ENCODE data around the gene MUC6. TPM values are rescaled to one million over a fixed set of nuclear protein-coding genes. Genes with fewer than 3 reads are reported as not detected.

Gene MUC6
- total and polyA plus RNA-seq, 5 experiments from 2014 or later: not detected

GRCh38 chr11:971092-971690 lies 65.3 kb downstream of the MUC6 start:
- no peak for ATAC-seq
- POLR2A ChIA-PET: no interaction called here
- H3K4me3 Mint-ChIP-seq: peak overlapping the region in 7 of 10 donors; percentile 29 to 73 (median 58)
- no peak for DNase-seq
- H3K4me1 Mint-ChIP-seq: peaks cover 33 to 57% (median 47%) of the 10 kb centered on the region in 4 donors
- no peaks in the 10 kb centered on the region for H3K27me3 Mint-ChIP-seq
- peaks cover 0 to 41% (median 5%) of the 10 kb centered on the region in 3 donors for H3K36me3 Mint-ChIP-seq
- peak overlapping the region in 9 of 10 donors; percentile 50 to 93 (median 81) for H3K27ac Mint-ChIP-seq
- no peaks in the 10 kb centered on the region for H3K9me3 Mint-ChIP-seq

GRCh38 chr11:970319-970871 lies 66.1 kb downstream of the MUC6 start:
- H3K4me3 Mint-ChIP-seq: peak overlapping the region; percentile 12 to 73 (median 48)
- ATAC-seq (peak; percentile 33 to 86), DNase-seq (peak in 5 of 10 donors; percentile 9 to 34 (median 26))
- no peaks in the 10 kb centered on the region for H3K9me3 Mint-ChIP-seq
- no peaks in the 10 kb centered on the region for H3K27me3 Mint-ChIP-seq
- H3K4me1 Mint-ChIP-seq: peaks cover 29 to 58% (median 47%) of the 10 kb centered on the region in 4 donors
- POLR2A ChIA-PET: no interaction called here
- peaks cover 0 to 37% (median 5%) of the 10 kb centered on the region in 3 donors for H3K36me3 Mint-ChIP-seq
- peak overlapping the region; percentile 45 to 93 (median 81) for H3K27ac Mint-ChIP-seq

GRCh38 chr11:969651-970205 lies 66.8 kb downstream of the MUC6 start:
- H3K36me3 Mint-ChIP-seq: peaks cover 0 to 37% (median 2%) of the 10 kb centered on the region in 3 donors
- H3K27ac Mint-ChIP-seq: peak overlapping the region; percentile 32 to 93 (median 67)
- no peak for DNase-seq
- H3K4me3 Mint-ChIP-seq: peak overlapping the region; percentile 12 to 73 (median 48)
- POLR2A ChIA-PET: no interaction called here
- peak in 1 of 2 donors; percentile 14 for ATAC-seq
- H3K27me3 Mint-ChIP-seq: no peaks in the 10 kb centered on the region
- peaks cover 30 to 57% (median 50%) of the 10 kb centered on the region in 4 donors for H3K4me1 Mint-ChIP-seq
- no peaks in the 10 kb centered on the region for H3K9me3 Mint-ChIP-seq

GRCh38 chr11:968822-969221 lies 67.7 kb downstream of the MUC6 start:
- POLR2A ChIA-PET: no interaction called here
- H3K9me3 Mint-ChIP-seq: no peaks in the 10 kb centered on the region
- no peak for DNase-seq
- peak overlapping the region in 2 of 10 donors; percentile 13 to 15 for H3K4me3 Mint-ChIP-seq
- no peak for ATAC-seq
- H3K27me3 Mint-ChIP-seq: no peaks in the 10 kb centered on the region
- peaks cover 30 to 61% (median 53%) of the 10 kb centered on the region in 4 donors for H3K4me1 Mint-ChIP-seq
- peak overlapping the region in 1 of 10 donors; percentile 52 for H3K27ac Mint-ChIP-seq
- H3K36me3 Mint-ChIP-seq: peaks cover 0 to 37% (median 3%) of the 10 kb centered on the region in 3 donors

- H3K36me3 Mint-ChIP-seq: peaks cover 0 to 37% (median 5%) of the 10 kb centered on the region in 3 donors
- POLR2A ChIA-PET: no interaction called here
- H3K27me3 Mint-ChIP-seq: no peaks in the 10 kb centered on the region
- ATAC-seq (no peak), DNase-seq (no peak)
- no peak overlapping the region for H3K27ac Mint-ChIP-seq
- no peaks in the 10 kb centered on the region for H3K9me3 Mint-ChIP-seq
- peak overlapping the region in 1 of 10 donors; percentile 24 for H3K4me3 Mint-ChIP-seq
- peaks cover 26 to 59% (median 51%) of the 10 kb centered on the region in 4 donors for H3K4me1 Mint-ChIP-seq
Observed at GRCh38 chr11:967995-968751, 68.3 kb downstream of the MUC6 start.

- ATAC-seq (peak; percentile 42 to 44), DNase-seq (peak in 1 of 10 donors; percentile 49)
- Mint-ChIP-seq H3K4me1 (peaks cover 14 to 43% (median 37%) of the 10 kb centered on the region in 4 donors), H3K36me3 (peaks cover 0 to 42% (median 3%) of the 10 kb centered on the region in 3 donors), H3K27ac (peak overlapping the region in 2 of 10 donors; percentile 54 to 61), H3K4me3 (peak overlapping the region in 1 of 10 donors; percentile 49), H3K27me3 (no peaks in the 10 kb centered on the region), H3K9me3 (no peaks in the 10 kb centered on the region)
- POLR2A ChIA-PET: no interaction called here
Observed at GRCh38 chr11:965206-965775, 71.2 kb downstream of the MUC6 start.

- POLR2A ChIA-PET: no interaction called here
- DNase-seq: peak in 1 of 10 donors; percentile 59
- Mint-ChIP-seq H3K4me3 (no peak overlapping the region), H3K36me3 (peaks cover 0 to 56% (median 3%) of the 10 kb centered on the region in 3 donors), H3K4me1 (peaks cover 10 to 32% (median 27%) of the 10 kb centered on the region in 4 donors), H3K9me3 (no peaks in the 10 kb centered on the region), H3K27me3 (no peaks in the 10 kb centered on the region), H3K27ac (peak overlapping the region in 1 of 10 donors; percentile 8)
- ATAC-seq: no peak
Observed at GRCh38 chr11:963852-964251, 72.7 kb downstream of the MUC6 start.

Other genes with a start within 250 kb of the MUC6 start
- gene CEND1, start 246.6 kb downstream of the MUC6 start, total RNA-seq: not detected
- not detected for gene CEND1, start 246.6 kb downstream of the MUC6 start, polyA plus RNA-seq
- 10 to 100 TPM; 18.1 to 19.2 TPM for gene SLC25A22, start 238.4 kb downstream of the MUC6 start, total RNA-seq
- 10 to 100 TPM in 1 of 3 donors, 1 to 10 TPM in 2; 6.4 to 16.4 (median 6.5) TPM for gene SLC25A22, start 238.4 kb downstream of the MUC6 start, polyA plus RNA-seq
- 10 to 100 TPM; 37.7 to 40.7 TPM for gene PIDD1, start 231.5 kb downstream of the MUC6 start, total RNA-seq
- gene PIDD1, start 231.5 kb downstream of the MUC6 start, polyA plus RNA-seq: 1 to 10 TPM; 2.5 to 6.6 (median 4.1) TPM
- gene RPLP2, start 226.8 kb downstream of the MUC6 start, total RNA-seq: 1,000 to 10,000 TPM; 5,498 to 5,522 TPM
- 1,000 to 10,000 TPM; 4,080 to 5,338 (median 4,376) TPM for gene RPLP2, start 226.8 kb downstream of the MUC6 start, polyA plus RNA-seq
- 100 to 1,000 TPM; 248 to 251 TPM for gene PNPLA2, start 217.8 kb downstream of the MUC6 start, total RNA-seq
- gene PNPLA2, start 217.8 kb downstream of the MUC6 start, polyA plus RNA-seq: 10 to 100 TPM; 20.5 to 42.7 (median 31.5) TPM
- under 1 TPM; 0.60 to 0.85 TPM for gene CRACR2B, start 208.8 kb downstream of the MUC6 start, total RNA-seq
- gene CRACR2B, start 208.8 kb downstream of the MUC6 start, polyA plus RNA-seq: under 1 TPM in 1 of 3 donors, not detected in 2; 0.18 TPM
- 10 to 100 TPM; 20.8 to 24.3 TPM for gene CD151, start 203.8 kb downstream of the MUC6 start, total RNA-seq
- 10 to 100 TPM in 2 of 3 donors, 1 to 10 TPM in 1; 9.4 to 11.2 (median 10.2) TPM for gene CD151, start 203.8 kb downstream of the MUC6 start, polyA plus RNA-seq
- 10 to 100 TPM; 50.3 to 50.6 TPM for gene POLR2L, start 194.2 kb downstream of the MUC6 start, total RNA-seq
- gene POLR2L, start 194.2 kb downstream of the MUC6 start, polyA plus RNA-seq: 100 to 1,000 TPM in 1 of 3 donors, 10 to 100 TPM in 2; 96.5 to 102 (median 99.7) TPM
- gene TSPAN4, start 193.9 kb downstream of the MUC6 start, total RNA-seq: 1 to 10 TPM; 6.0 to 8.9 TPM
- 10 to 100 TPM in 1 of 3 donors, 1 to 10 TPM in 2; 7.2 to 12.8 (median 8.3) TPM for gene TSPAN4, start 193.9 kb downstream of the MUC6 start, polyA plus RNA-seq
- gene CHID1, start 125.9 kb downstream of the MUC6 start, total RNA-seq: 10 to 100 TPM; 54.6 to 55.8 TPM
- gene CHID1, start 125.9 kb downstream of the MUC6 start, polyA plus RNA-seq: 10 to 100 TPM; 50.2 to 61.5 (median 54.7) TPM
- 10 to 100 TPM; 77.8 to 80.8 TPM for gene AP2A2, start 110.8 kb downstream of the MUC6 start, total RNA-seq
- gene AP2A2, start 110.8 kb downstream of the MUC6 start, polyA plus RNA-seq: 10 to 100 TPM in 2 of 3 donors, 1 to 10 TPM in 1; 8.2 to 13.9 (median 11.6) TPM
- gene MUC2, start 38.2 kb upstream of the MUC6 start, total RNA-seq: not detected
- gene MUC2, start 38.2 kb upstream of the MUC6 start, polyA plus RNA-seq: not detected
- gene MUC5AC, start 121.2 kb upstream of the MUC6 start, total RNA-seq: not detected
- gene MUC5AC, start 121.2 kb upstream of the MUC6 start, polyA plus RNA-seq: not detected
- not detected for gene MUC5B, start 186.3 kb upstream of the MUC6 start, total RNA-seq
- gene MUC5B, start 186.3 kb upstream of the MUC6 start, polyA plus RNA-seq: not detected

Data from naive thymus-derived CD8-positive, alpha-beta T cell (primary cell).